OCI-LY1 (cell line): ENCODE results near the gene POLRMT.

Experiments used
- H2AFZ ChIP-seq: fragments of 200-600 bp; sonication (generic), shearing (Covaris generic); 2 replicates; pipeline ENCODE4 v1.6.0; 2014; ENCODE audit warnings: antibody characterized with exemption, mild to moderate bottlenecking, low read length
- H3F3A ChIP-seq: fragments of 200-600 bp; sonication (generic), shearing (Covaris generic); 2 replicates; pipeline ENCODE4 v1.6.0; 2014; ENCODE audit warnings: mild to moderate bottlenecking, antibody characterized with exemption, low read length, moderate library complexity; ENCODE audit not compliant: insufficient read depth
- H3K27ac ChIP-seq: fragments of 200-600 bp; sonication (generic); 2 replicates; pipeline ENCODE4 v1.5.1; 2014; ENCODE audit warnings: low read length, mixed run types, mild to moderate bottlenecking, low read depth; ENCODE audit not compliant: poor library complexity, severe bottlenecking
- H3K27me3 ChIP-seq: fragments of 200-600 bp; sonication (generic); 2 replicates; pipeline ENCODE4 v1.6.0; 2014; ENCODE audit warnings: antibody characterized with exemption, mild to moderate bottlenecking, low read length, moderate library complexity; ENCODE audit not compliant: insufficient read depth
- H3K36me3 ChIP-seq: fragments of 200-600 bp; sonication (generic); 2 replicates; pipeline ENCODE4 v1.6.1; 2014; ENCODE audit warnings: mild to moderate bottlenecking, antibody characterized with exemption, low read length, moderate library complexity, mixed read lengths; ENCODE audit not compliant: insufficient read depth
- H3K4me1 ChIP-seq: fragments of 200-600 bp; sonication (generic); 2 replicates; pipeline ENCODE4 v1.5.1; 2014; ENCODE audit warnings: mild to moderate bottlenecking, low read length, moderate library complexity; ENCODE audit not compliant: insufficient read depth, severe bottlenecking
- H3K4me2 ChIP-seq: fragments of 200-600 bp; sonication (generic), shearing (Covaris generic); 2 replicates; pipeline ENCODE4 v1.6.1; 2014; ENCODE audit warnings: low read length
- H3K4me3 ChIP-seq: fragments of 200-600 bp; sonication (generic); 2 replicates; pipeline ENCODE4 v1.5.1; 2014; ENCODE audit warnings: low read length, low read depth, mild to moderate bottlenecking, mixed read lengths; ENCODE audit not compliant: poor library complexity, severe bottlenecking
- H3K79me2 ChIP-seq: fragments of 200-600 bp; shearing (Covaris generic); 2 replicates; pipeline ENCODE4 v1.6.1; 2016; ENCODE audit warnings: mixed run types, low read length, mixed read lengths; ENCODE audit not compliant: insufficient read depth
- H3K9ac ChIP-seq: fragments of 200-600 bp; sonication (generic), shearing (Covaris generic); 2 replicates; pipeline ENCODE4 v1.6.1; 2014; ENCODE audit warnings: mild to moderate bottlenecking, low read length, mixed read lengths
- H3K9me2 ChIP-seq: fragments of 200-600 bp; sonication (generic), shearing (Covaris generic); 2 replicates; pipeline ENCODE4 v1.6.1; 2014; ENCODE audit warnings: low read depth, mild to moderate bottlenecking, low read length, mixed read lengths
- H3K9me3 ChIP-seq: fragments of 200-600 bp; shearing (Covaris generic); 2 replicates; pipeline ENCODE4 v1.6.1; 2014; ENCODE audit warnings: low read length, mixed read lengths
- H4K20me1 ChIP-seq: fragments of 200-600 bp; sonication (generic), shearing (Covaris generic); 2 replicates; pipeline ENCODE4 v1.6.0; 2016; ENCODE audit warnings: mild to moderate bottlenecking, low read length; ENCODE audit not compliant: insufficient read depth
- EZH2 ChIP-seq: fragments of 200-600 bp; sonication (generic), shearing (Covaris generic); IDR thresholded peaks from 2 replicates; pipeline ENCODE4 v1.8.0; 2017; ENCODE audit warnings: borderline replicate concordance, mixed run types, mild to moderate bottlenecking, antibody characterized with exemption, low read length, moderate library complexity, mixed read lengths
- TF ChIP-seq, protein P1 (sequence below): fragments of 200-600 bp; sonication (generic), shearing (Covaris generic); IDR thresholded peaks from 2 replicates; pipeline ENCODE4 v1.5.1; 2017; ENCODE audit warnings: mild to moderate bottlenecking, antibody characterized with exemption, low read length, moderate library complexity, mixed read lengths

The POLRMT gene

DNA sequence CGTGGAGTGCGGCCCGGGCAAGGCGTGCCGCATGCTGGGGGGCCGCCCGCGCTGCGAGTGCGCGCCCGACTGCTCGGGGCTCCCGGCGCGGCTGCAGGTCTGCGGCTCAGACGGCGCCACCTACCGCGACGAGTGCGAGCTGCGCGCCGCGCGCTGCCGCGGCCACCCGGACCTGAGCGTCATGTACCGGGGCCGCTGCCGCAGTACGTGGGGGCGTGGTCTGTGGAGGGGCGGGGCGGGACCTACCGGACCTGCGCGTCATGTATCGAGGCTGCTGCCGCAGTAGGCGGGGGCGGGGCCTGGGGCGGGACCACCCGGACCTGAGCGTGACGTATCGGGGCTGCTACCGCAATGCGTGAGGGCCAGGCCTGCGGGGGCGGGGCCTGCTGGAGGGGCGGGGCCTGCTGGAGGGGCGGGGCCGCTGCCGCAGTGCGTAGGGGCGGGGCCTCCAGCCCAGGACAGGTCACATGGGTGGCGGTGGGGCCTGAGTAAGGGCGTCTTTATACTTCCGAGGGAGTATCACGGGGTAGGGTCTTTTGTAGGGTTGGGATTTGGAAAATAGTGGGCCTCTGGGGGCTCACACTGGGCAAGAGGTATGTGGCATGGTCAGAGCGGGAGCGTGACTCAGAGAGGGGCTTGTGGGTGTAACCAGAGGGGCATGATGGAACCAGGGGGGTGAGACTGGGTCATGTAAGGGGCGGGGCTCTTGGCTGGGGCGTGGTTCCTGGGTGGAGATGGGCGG lies 47.1 kb upstream of the POLRMT start:
- no peak overlapping the region for H2AFZ ChIP-seq
- H3F3A ChIP-seq, result no peaks in the 10 kb centered on the region
- H3K36me3 ChIP-seq, result no peaks in the 10 kb centered on the region
- H3K9ac ChIP-seq, result peak overlapping the region; percentile 95
- TF ChIP-seq, protein P1, sequence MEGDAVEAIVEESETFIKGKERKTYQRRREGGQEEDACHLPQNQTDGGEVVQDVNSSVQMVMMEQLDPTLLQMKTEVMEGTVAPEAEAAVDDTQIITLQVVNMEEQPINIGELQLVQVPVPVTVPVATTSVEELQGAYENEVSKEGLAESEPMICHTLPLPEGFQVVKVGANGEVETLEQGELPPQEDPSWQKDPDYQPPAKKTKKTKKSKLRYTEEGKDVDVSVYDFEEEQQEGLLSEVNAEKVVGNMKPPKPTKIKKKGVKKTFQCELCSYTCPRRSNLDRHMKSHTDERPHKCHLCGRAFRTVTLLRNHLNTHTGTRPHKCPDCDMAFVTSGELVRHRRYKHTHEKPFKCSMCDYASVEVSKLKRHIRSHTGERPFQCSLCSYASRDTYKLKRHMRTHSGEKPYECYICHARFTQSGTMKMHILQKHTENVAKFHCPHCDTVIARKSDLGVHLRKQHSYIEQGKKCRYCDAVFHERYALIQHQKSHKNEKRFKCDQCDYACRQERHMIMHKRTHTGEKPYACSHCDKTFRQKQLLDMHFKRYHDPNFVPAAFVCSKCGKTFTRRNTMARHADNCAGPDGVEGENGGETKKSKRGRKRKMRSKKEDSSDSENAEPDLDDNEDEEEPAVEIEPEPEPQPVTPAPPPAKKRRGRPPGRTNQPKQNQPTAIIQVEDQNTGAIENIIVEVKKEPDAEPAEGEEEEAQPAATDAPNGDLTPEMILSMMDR, result peak; percentile 32
- TF ChIP-seq EZH2, result no peak
- H3K4me1 ChIP-seq, result peaks cover 6% of the 10 kb centered on the region
- no peaks in the 10 kb centered on the region for H4K20me1 ChIP-seq
- peak overlapping the region; percentile 80 for H3K4me2 ChIP-seq
- H3K9me2 ChIP-seq, result no peaks in the 10 kb centered on the region
- H3K27ac ChIP-seq, result peak overlapping the region; percentile 66
- H3K79me2 ChIP-seq, result no peaks in the 10 kb centered on the region
- no peaks in the 10 kb centered on the region for H3K9me3 ChIP-seq
- peaks cover 4% of the 10 kb centered on the region; the same call in 1 of the 2 replicates for H3K27me3 ChIP-seq
- H3K4me3 ChIP-seq, result peak overlapping the region; percentile 88

DNA sequence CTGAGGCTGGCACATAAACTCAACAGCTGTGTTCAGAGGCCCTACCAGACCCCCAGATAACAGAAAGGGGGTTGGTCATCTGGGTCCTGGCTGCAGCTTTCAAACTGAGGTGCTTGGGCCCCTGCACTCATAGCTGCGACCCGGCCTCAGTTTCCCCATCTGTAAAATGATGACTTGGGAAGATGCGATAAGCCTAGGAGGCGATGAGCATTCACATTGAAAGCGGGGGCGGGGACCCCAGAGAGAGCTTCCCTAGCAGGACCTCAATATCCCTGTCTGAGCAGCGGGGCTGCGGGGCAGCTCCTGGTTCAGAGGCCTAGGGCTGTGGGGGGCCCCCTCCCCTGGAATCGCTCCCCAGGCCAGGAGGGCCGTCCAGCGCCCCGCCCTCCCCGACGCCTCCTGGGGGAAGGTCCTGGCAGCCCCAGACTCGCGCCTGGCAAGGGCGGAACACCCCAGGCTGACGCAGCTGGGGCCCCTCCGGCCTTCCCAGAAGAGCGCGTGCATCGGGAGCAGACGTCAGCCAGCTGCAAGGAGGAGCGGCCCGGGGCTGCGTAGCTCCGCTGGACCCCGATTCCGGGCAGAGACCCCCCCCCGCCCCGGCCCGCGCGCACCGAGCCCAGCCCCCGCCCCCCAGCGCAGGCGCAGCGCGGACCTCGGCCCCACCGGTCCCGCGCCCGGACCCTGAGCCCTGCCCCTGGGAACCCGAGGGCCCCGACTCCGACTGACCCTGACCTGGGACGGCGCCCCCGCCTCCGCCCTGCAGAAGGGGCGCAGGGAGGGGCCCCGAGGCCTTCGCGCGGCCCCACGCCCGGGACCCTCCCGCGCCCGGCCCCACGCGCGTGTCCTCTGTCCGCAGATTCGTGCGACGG lies 46.3 kb upstream of the POLRMT start:
- Histone ChIP-seq H3K27ac (no peak overlapping the region), H3K36me3 (no peaks in the 10 kb centered on the region), H3K9me3 (no peaks in the 10 kb centered on the region), H3K27me3 (peaks cover 4% of the 10 kb centered on the region; the same call in 1 of the 2 replicates), H2AFZ (no peak overlapping the region), H3K9me2 (no peaks in the 10 kb centered on the region), H3K4me3 (peak overlapping the region; percentile 88), H4K20me1 (no peaks in the 10 kb centered on the region), H3F3A (no peaks in the 10 kb centered on the region), H3K4me1 (peaks cover 6% of the 10 kb centered on the region), H3K9ac (peak overlapping the region; percentile 95), H3K79me2 (no peaks in the 10 kb centered on the region), H3K4me2 (peak overlapping the region; percentile 71)
- TF ChIP-seq EZH2, result no peak
- TF ChIP-seq, protein P1, result no peak

DNA sequence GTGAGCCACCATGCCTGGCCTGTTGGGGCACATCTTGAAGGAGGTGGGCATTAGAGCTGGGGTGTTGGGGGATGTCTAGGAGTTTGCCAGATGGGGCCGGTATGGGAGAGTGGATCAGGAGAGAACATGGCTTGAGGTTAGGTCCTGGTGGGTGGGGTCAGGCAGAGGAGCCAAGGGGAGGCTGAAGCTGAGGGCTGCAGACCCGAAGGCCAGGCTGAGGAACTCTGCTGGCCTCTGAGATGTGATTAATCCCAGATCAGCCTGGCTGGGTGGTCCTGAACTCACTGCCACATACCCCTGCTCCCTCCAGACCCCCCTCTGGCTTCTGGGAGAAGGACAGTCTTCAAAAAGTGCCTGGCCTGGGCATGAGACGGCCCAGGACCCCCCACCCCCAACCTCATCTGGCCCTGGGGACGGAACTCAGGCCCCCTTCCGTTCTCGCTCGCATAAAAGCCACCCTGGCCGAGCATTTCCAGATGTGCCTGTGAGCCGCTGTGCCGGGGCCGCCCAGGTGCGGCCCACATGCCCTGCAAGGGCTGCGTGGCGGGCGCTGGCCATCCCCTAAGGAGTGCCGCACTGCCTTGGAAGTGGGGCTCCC lies 45.6 kb upstream of the POLRMT start:
- Histone ChIP-seq H3K9ac (no peak overlapping the region), H3K9me2 (no peaks in the 10 kb centered on the region), H3K36me3 (no peaks in the 10 kb centered on the region), H3F3A (no peaks in the 10 kb centered on the region), H4K20me1 (no peaks in the 10 kb centered on the region), H3K79me2 (no peaks in the 10 kb centered on the region), H3K4me3 (peak overlapping the region; percentile 88), H2AFZ (no peak overlapping the region), H3K4me1 (peaks cover 6% of the 10 kb centered on the region), H3K4me2 (peak overlapping the region; percentile 71), H3K9me3 (no peaks in the 10 kb centered on the region), H3K27ac (no peak overlapping the region), H3K27me3 (peaks cover 4% of the 10 kb centered on the region; the same call in 1 of the 2 replicates)
- no peak for TF ChIP-seq EZH2
- TF ChIP-seq, protein P1, result no peak
